H9 (cell line): Measurements from ENCODE around the gene SERPINA9. TPM values are rescaled to one million over a fixed set of nuclear protein-coding genes. Genes with fewer than 3 reads are reported as not detected.

ENCODE experiments used
- DNase-seq: peaks from one replicate; pipeline ENCODE4 v3.0.0-alpha.2; 2017
- H2AFZ ChIP-seq: one replicate; pipeline ENCODE4 v1.6.1; 2013; ENCODE audit warnings: mild to moderate bottlenecking, low read length, control low read depth, moderate library complexity
- H2AK5ac ChIP-seq: 2 replicates; pipeline ENCODE4 v1.6.1; 2013; ENCODE audit warnings: low read length, control low read depth, mixed read lengths; ENCODE audit not compliant: insufficient read length
- H2BK120ac ChIP-seq: one replicate; pipeline ENCODE4 v1.6.1; 2013; ENCODE audit warnings: low read depth, mild to moderate bottlenecking, low read length, control low read depth, inconsistent platforms; ENCODE audit not compliant: poor library complexity, severe bottlenecking
- H2BK12ac ChIP-seq: 2 replicates; pipeline ENCODE4 v1.6.1; 2013; ENCODE audit warnings: low read length, control low read depth, mixed read lengths, low read depth; ENCODE audit not compliant: insufficient read length
- H2BK15ac ChIP-seq: 2 replicates; pipeline ENCODE4 v1.6.1; 2013; ENCODE audit warnings: low read depth, low read length, control low read depth
- H2BK20ac ChIP-seq: one replicate; pipeline ENCODE4 v1.6.1; 2013; ENCODE audit warnings: low read depth, mild to moderate bottlenecking, low read length, control low read depth, inconsistent platforms; ENCODE audit not compliant: poor library complexity, severe bottlenecking
- H2BK5ac ChIP-seq: 2 replicates; pipeline ENCODE4 v1.6.1; 2013; ENCODE audit warnings: low read length, control low read depth, mixed read lengths; ENCODE audit not compliant: insufficient read length
- H3K14ac ChIP-seq: 2 replicates; pipeline ENCODE4 v1.6.1; 2013; ENCODE audit warnings: low read length, control low read depth; ENCODE audit not compliant: insufficient read depth
- H3K18ac ChIP-seq: 2 replicates; pipeline ENCODE4 v1.6.1; 2013; ENCODE audit warnings: low read depth, mild to moderate bottlenecking, mixed read lengths, low read length, control low read depth; ENCODE audit not compliant: insufficient read length
- H3K23ac ChIP-seq: 2 replicates; pipeline ENCODE4 v1.6.1; 2013; ENCODE audit warnings: low read length, control low read depth, mixed read lengths, low read depth; ENCODE audit not compliant: insufficient read length
- H3K23me2 ChIP-seq: 2 replicates; pipeline ENCODE4 v1.6.1; 2013; ENCODE audit warnings: low read depth, mild to moderate bottlenecking, mixed read lengths, low read length, control low read depth; ENCODE audit not compliant: insufficient read length, poor library complexity, severe bottlenecking
- H3K27ac ChIP-seq: 2 replicates; pipeline ENCODE4 v1.5.1; 2013; ENCODE audit warnings: low read length, control low read depth, mixed read lengths, low read depth; ENCODE audit not compliant: insufficient read length
- H3K27me3 ChIP-seq: 2 replicates; pipeline ENCODE4 v1.6.1; 2013; ENCODE audit warnings: low read length, control low read depth, inconsistent platforms; ENCODE audit not compliant: insufficient read depth
- H3K4ac ChIP-seq: 2 replicates; pipeline ENCODE4 v1.6.1; 2013; ENCODE audit warnings: low read depth, mild to moderate bottlenecking, control low read depth, inconsistent platforms, low read length, moderate library complexity
- H3K4me1 ChIP-seq: 2 replicates; pipeline ENCODE4 v1.6.1; 2013; ENCODE audit warnings: low read length, control low read depth, inconsistent platforms; ENCODE audit not compliant: insufficient read depth
- H3K4me2 ChIP-seq: 2 replicates; pipeline ENCODE4 v1.6.1; 2013; ENCODE audit warnings: low read length, control low read depth, mixed read lengths; ENCODE audit not compliant: insufficient read length, insufficient read depth
- H3K56ac ChIP-seq: 2 replicates; pipeline ENCODE4 v1.6.1; 2013; ENCODE audit warnings: low read depth, mild to moderate bottlenecking, mixed read lengths, low read length, control low read depth; ENCODE audit not compliant: insufficient read length
- H3K79me1 ChIP-seq: 2 replicates; pipeline ENCODE4 v1.6.1; 2013; ENCODE audit warnings: low read depth, mild to moderate bottlenecking, moderate library complexity, low read length, control low read depth, inconsistent platforms; ENCODE audit not compliant: insufficient read depth, poor library complexity, severe bottlenecking
- H3K79me2 ChIP-seq: 2 replicates; pipeline ENCODE4 v1.6.1; 2013; ENCODE audit warnings: low read length, control low read depth, inconsistent platforms; ENCODE audit not compliant: insufficient read depth
- H3K9ac ChIP-seq: 2 replicates; pipeline ENCODE4 v1.6.1; 2013; ENCODE audit warnings: low read length, control low read depth, mixed read lengths; ENCODE audit not compliant: insufficient read length; ENCODE audit errors: extremely low read depth
- H3K9me3 ChIP-seq: one replicate; pipeline ENCODE4 v1.6.1; 2013; ENCODE audit warnings: low read depth, low read length, inconsistent platforms; ENCODE audit not compliant: control insufficient read depth
- H3T11ph ChIP-seq: one replicate; pipeline ENCODE4 v1.6.1; 2013; ENCODE audit warnings: mild to moderate bottlenecking, low read length, control low read depth, inconsistent platforms
- H4K20me1 ChIP-seq: one replicate; pipeline ENCODE4 v1.6.1; 2013; ENCODE audit not compliant: control insufficient read depth, insufficient read length, insufficient read depth
- H4K5ac ChIP-seq: 2 replicates; pipeline ENCODE4 v1.6.1; 2013; ENCODE audit warnings: low read depth, mild to moderate bottlenecking, mixed read lengths, low read length, control low read depth; ENCODE audit not compliant: insufficient read length
- H4K8ac ChIP-seq: replicated peaks from 2 replicates; pipeline ENCODE4 v1.6.1; 2013; ENCODE audit warnings: low read length, control low read depth, mixed read lengths, low read depth; ENCODE audit not compliant: insufficient read length
- H4K91ac ChIP-seq: 2 replicates; pipeline ENCODE4 v1.6.1; 2013; ENCODE audit warnings: low read depth, mild to moderate bottlenecking, moderate library complexity, mixed read lengths, low read length, control low read depth; ENCODE audit not compliant: insufficient read length
- H3K27ac Mint-ChIP-seq, 3 experiments: 2 replicates in 2 of 3; 3 replicates in 1 of 3; pipeline ENCODE4 v1.8.0; 2020 to 2021; ENCODE audit warnings: mixed read lengths in 3 of 3, mild to moderate bottlenecking in 1 of 3, moderate library complexity in 1 of 3
- H3K27me3 Mint-ChIP-seq: 2 replicates; pipeline ENCODE4 v1.8.0; 2021; ENCODE audit warnings: low read depth, mild to moderate bottlenecking, moderate library complexity, mixed read lengths
- H3K36me3 Mint-ChIP-seq, 3 experiments: 2 replicates in 2 of 3; 3 replicates in 1 of 3; pipeline ENCODE4 v1.8.0; 2020 to 2021; ENCODE audit warnings: low read depth in 3 of 3, mixed read lengths in 3 of 3; ENCODE audit not compliant: insufficient read depth in 1 of 3
- H3K4me1 Mint-ChIP-seq, 2 experiments: 2 replicates each; pipeline ENCODE4 v1.8.0; 2020; ENCODE audit warnings: mixed read lengths in 2 of 2
- H3K4me3 Mint-ChIP-seq, 2 experiments: 2 replicates in 1 of 2; 3 replicates in 1 of 2; pipeline ENCODE4 v1.8.0; 2020 to 2021; ENCODE audit warnings: mild to moderate bottlenecking in 2 of 2, mixed read lengths in 2 of 2, moderate library complexity in 1 of 2
- H3K9me3 Mint-ChIP-seq, 2 experiments: 2 replicates in 1 of 2; 3 replicates in 1 of 2; pipeline ENCODE4 v1.8.0; 2020; ENCODE audit warnings: mild to moderate bottlenecking in 2 of 2, mixed read lengths in 2 of 2, moderate library complexity in 1 of 2
- whole genome bisulfite sequencing: extraction: QIAGEN DNeasy Blood & Tissue Kit; methylation state at CpG from one replicate; pipeline ENCODE4 v1.1.7; 2013; ENCODE audit warnings: missing lambda C conversion rate, low lambda C conversion rate, mixed read lengths; ENCODE audit not compliant: insufficient read length; ENCODE audit errors: extremely low coverage; 5-methylcytosine and 5-hydroxymethylcytosine counted together
- total RNA-seq: library from RNA; stranded (reverse); gene quantifications from 2 replicates; pipeline ENCODE4 v1.2.1, GENCODE V29; 2021
- TF ChIP-seq, protein P1 (sequence below): fragments of 200-600 bp; sonication (generic); conservative IDR thresholded peaks from 3 replicates; pipeline ENCODE4 v1.8.0; 2021; ENCODE audit warnings: antibody characterized with exemption, mild to moderate bottlenecking

SERPINA9 gene
- total RNA-seq, 1 experiment from 2014 or later, result not detected

DNA sequence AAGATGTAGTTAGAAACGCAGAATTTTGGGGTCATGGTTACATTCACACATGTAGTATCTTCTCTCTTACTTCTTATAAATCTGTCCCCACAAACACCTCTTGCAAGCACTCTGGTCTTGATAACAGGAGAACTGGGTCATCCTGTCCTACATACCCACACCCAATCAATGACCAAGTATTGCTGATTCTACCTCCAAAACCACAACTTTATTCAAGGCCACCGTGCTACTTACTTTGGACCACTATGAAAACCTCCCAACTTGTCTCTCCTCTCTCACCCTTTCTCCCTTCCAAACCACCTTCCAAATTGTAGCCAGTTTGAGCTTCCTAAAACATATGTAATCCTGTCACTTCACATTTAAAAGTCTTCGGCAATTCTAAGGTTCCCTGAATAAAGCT is 28.8 kb downstream of the SERPINA9 start:
- no CpG with 5 or more reads among the region's 3 CpGs for WGBS
- no peaks in the 10 kb centered on the region for H4K20me1 ChIP-seq
- Mint-ChIP-seq H3K4me3 (no peak overlapping the region), H3K9me3 (no peaks in the 10 kb centered on the region; a peak in 1 of 5 replicates), H3K27me3 (peaks cover 14% of the 10 kb centered on the region), H3K27ac (no peak overlapping the region), H3K4me1 (peaks cover 26 to 29% of the 10 kb centered on the region in 2 experiments), H3K36me3 (no peaks in the 10 kb centered on the region; a peak in 1 of 7 replicates)
- DNase-seq, result no peak
- peaks cover 12% of the 10 kb centered on the region; the same call in 1 of the 2 replicates for H3K4me1 ChIP-seq
- H3K4me2 ChIP-seq, result no peak overlapping the region
- H3K27me3 ChIP-seq, result no peaks in the 10 kb centered on the region; the same call in 1 of the 2 replicates
- no peak overlapping the region for H3K4ac ChIP-seq
- H2BK15ac ChIP-seq, result no peak overlapping the region
- TF ChIP-seq, protein P1, sequence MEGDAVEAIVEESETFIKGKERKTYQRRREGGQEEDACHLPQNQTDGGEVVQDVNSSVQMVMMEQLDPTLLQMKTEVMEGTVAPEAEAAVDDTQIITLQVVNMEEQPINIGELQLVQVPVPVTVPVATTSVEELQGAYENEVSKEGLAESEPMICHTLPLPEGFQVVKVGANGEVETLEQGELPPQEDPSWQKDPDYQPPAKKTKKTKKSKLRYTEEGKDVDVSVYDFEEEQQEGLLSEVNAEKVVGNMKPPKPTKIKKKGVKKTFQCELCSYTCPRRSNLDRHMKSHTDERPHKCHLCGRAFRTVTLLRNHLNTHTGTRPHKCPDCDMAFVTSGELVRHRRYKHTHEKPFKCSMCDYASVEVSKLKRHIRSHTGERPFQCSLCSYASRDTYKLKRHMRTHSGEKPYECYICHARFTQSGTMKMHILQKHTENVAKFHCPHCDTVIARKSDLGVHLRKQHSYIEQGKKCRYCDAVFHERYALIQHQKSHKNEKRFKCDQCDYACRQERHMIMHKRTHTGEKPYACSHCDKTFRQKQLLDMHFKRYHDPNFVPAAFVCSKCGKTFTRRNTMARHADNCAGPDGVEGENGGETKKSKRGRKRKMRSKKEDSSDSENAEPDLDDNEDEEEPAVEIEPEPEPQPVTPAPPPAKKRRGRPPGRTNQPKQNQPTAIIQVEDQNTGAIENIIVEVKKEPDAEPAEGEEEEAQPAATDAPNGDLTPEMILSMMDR, result no peak
- no peak overlapping the region for H3K18ac ChIP-seq
- no peak overlapping the region for H2AFZ ChIP-seq
- no peak overlapping the region for H4K5ac ChIP-seq
- H3K9me3 ChIP-seq, result no peaks in the 10 kb centered on the region
- no peaks in the 10 kb centered on the region for H3K79me1 ChIP-seq
- H3K14ac ChIP-seq, result no peak overlapping the region
- no peak overlapping the region for H3K9ac ChIP-seq
- no peak overlapping the region for H4K8ac ChIP-seq
- no peak overlapping the region for H3T11ph ChIP-seq
- no peak overlapping the region for H3K56ac ChIP-seq
- no peak overlapping the region for H2BK12ac ChIP-seq
- H2BK120ac ChIP-seq, result no peak overlapping the region
- H2BK5ac ChIP-seq, result no peak overlapping the region
- H3K23ac ChIP-seq, result no peak overlapping the region
- H4K91ac ChIP-seq, result no peak overlapping the region
- H3K79me2 ChIP-seq, result no peaks in the 10 kb centered on the region
- no peaks in the 10 kb centered on the region for H3K23me2 ChIP-seq
- no peak overlapping the region for H3K27ac ChIP-seq
- no peak overlapping the region for H2BK20ac ChIP-seq
- no peak overlapping the region for H2AK5ac ChIP-seq
